Kidney glomerular epithelial cell (primary cell): ENCODE data around the gene CYP2S1.
"Not testable (repeated sequence)": the region's sequence is repeated elsewhere in the genome, so short reads cannot be mapped to it uniquely, and the experiment has no call there.

ENCODE experiments used
- DNase-seq: peaks from one replicate; lab custom pipeline; 2025; lab: John Stamatoyannopoulos, UW

The CYP2S1 gene, protein sequence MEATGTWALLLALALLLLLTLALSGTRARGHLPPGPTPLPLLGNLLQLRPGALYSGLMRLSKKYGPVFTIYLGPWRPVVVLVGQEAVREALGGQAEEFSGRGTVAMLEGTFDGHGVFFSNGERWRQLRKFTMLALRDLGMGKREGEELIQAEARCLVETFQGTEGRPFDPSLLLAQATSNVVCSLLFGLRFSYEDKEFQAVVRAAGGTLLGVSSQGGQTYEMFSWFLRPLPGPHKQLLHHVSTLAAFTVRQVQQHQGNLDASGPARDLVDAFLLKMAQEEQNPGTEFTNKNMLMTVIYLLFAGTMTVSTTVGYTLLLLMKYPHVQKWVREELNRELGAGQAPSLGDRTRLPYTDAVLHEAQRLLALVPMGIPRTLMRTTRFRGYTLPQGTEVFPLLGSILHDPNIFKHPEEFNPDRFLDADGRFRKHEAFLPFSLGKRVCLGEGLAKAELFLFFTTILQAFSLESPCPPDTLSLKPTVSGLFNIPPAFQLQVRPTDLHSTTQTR

GRCh38 chr19:41192574-41193429, at the start of gene CYP2S1:
Gene CYP2S1 (plus strand): TSS chr19:41193219. CDS start chr19:41193265, 46 bp downstream.
- no peak for DNase-seq

GRCh38 chr19:41144403-41144802, 48.6 kb upstream of the CYP2S1 start:
- DNase-seq, result peak; percentile 70

DNA sequence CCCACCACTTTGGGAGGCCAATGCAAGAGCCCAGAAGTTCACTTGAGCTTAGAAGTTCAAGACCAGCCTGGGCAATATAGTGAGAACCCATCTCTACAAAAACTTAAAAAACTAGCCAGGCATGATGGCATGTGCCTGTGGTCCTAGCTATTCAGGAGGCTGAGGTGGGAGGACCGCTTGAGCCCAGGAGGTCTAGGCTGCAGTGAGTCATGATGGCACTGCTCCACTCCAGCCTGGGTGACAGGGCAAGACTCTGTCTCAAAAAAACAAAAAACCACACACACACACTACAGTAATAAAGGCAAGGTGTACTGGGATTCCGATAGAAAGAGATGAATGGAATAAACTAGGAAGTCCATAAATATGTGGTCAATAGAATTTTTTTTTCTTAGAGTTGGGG, 43.2 kb upstream of the CYP2S1 start:
- DNase-seq, result no peak

- DNase-seq, result not testable (repeated sequence)
These were observed 42.0 kb upstream of the CYP2S1 start for GRCh38 chr19:41150986-41151385.

DNA sequence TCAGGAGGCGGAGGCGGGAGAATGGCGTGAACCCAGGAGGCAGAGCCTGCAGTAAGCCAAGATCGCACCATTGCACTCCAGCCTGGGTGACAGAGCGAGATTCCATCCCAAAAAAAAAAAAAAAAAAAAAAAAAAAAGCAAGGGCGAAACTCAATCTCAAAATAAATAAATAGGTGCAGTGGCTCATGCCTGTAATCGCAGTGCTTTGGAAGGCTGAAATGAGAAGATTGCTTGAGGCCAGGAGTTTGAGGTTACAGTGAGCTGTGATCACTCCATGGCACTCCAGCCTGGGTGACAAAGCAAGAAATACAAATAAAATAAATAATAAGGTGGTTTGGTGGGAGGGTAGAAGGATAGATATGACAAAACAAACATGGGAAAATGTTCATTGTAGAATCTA, 39.0 kb upstream of the CYP2S1 start:
- no peak for DNase-seq

DNA sequence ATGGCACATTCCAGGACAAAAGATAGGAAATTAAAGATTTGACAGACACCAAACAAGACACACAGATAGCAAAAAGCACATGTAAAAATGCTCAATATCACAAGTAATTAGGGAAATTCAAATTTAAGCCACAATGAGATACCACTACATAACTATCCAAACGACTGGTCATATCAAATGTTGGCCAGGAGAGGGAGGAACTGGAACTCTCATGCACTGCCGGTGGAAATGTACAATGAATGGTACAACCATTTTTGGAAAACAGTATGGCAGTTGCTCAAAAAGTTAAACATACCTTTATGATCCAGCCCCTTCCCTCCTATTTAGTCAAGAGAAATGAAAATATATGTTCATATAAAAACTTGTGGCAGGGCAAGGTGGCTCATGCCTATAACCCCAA, 36.8 kb upstream of the CYP2S1 start:
- no peak for DNase-seq

- DNase-seq, result no peak
These were observed 33.1 kb upstream of the CYP2S1 start for GRCh38 chr19:41159881-41160280.

DNA sequence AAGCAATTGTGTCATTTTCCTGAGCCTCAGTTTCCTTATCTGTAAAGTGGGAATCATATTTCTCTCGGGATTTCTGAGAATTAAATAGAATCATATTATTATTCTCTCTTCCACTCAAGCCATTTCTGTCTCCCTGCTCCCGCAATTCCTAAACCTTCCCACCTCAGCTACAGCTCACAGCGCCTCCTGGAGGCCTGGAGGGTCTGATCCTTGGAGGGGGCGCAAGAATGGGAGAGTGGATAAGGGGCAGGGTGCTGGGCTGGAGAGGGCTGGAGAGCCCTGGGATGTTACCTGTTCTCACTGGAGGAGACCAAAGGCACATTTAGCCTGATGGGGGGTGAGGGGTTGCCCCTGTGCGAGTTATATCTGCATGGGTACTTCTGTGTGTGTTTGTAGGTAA, 31.1 kb upstream of the CYP2S1 start:
- no peak for DNase-seq

- no peak for DNase-seq
These were observed 25.8 kb upstream of the CYP2S1 start for GRCh38 chr19:41166944-41167804.

DNA sequence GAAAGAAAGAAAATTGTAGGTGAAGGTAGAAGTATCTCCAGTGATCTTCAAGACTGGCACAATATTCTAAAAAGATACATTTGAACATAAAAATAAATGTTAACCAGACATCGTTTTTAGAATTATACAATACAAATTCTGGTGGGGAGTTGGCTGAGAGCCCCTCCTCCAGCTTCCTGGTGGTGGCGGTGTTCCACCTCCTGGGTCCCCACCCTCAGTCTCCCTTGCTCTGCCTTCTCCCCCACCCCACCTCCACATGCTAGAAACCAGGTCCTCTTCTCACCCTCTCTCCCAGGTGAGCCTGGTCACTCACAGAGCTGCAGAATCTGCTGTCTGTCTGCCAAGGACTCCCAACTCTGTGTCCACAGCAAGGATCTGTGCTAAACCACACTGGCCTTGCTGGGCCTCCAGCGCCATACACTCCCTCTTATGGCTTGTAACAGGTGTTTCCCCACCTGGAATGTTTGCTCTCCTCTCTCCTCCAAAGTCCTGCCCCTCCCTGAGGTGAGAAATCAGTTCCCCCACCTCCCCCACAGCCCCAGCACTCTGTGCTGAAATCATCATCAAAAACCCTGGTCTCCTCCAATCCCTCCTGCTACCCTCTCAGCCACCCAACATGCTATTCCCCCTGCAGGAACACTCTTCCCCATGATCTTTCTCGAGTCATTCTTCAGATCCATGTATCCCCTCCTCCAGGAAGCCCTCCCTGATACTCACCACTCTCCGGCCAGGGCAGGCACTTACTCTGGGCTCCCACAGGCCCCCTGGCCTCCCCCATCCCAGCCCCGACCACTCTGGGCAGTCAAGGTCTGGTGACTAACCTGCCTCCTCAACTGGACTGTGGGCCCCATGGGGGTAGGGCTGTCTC, 20.5 kb upstream of the CYP2S1 start:
- no peak for DNase-seq

GRCh38 chr19:41174297-41174928, 18.6 kb upstream of the CYP2S1 start:
- no peak for DNase-seq

GRCh38 chr19:41175801-41176777, 16.9 kb upstream of the CYP2S1 start:
- DNase-seq, result peak; percentile 97

GRCh38 chr19:41180173-41180572, 12.8 kb upstream of the CYP2S1 start:
- not testable (repeated sequence) for DNase-seq

DNA sequence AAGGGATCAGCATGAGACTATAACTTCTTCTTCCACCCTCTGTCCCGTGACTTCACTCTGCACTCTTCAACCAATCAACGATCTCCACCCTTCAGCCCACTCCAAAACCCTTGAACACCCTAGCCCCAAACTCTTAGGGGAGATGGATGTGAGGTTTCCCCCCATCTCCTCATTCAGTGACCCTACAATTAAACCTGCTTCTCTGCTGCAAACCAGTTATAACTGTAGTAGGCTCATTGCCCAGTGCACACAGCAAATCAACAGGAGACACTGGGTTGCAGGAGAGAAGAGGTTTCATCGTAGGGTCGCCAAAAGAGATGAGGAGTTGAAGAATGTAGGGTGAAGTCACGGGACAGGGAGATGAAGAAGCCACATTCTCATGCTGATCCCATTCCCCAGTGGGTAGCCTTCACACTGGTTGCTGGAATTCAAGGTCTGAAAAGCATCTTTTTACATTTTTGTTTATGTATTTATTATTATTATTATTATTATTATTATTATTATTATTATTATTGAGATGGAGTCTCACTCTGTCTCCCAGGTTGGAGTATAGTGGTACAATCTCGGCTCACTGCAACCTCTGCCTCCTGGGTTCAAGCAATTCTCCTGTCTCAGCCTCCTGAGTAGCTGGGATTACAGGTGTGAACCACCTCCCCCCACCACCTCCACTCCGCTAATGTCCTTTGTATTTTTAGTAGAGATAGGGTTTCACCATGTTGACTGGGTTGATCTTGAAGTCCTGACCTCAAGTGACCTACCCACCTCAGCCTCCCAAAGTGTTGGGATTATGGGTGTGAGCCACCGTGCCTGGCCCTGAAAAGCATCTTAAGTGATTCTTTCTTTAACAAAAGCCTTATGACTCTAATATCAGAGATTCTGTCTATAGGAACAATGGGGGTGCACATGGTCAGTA, 5.8 kb upstream of the CYP2S1 start:
- DNase-seq, result no peak

DNA sequence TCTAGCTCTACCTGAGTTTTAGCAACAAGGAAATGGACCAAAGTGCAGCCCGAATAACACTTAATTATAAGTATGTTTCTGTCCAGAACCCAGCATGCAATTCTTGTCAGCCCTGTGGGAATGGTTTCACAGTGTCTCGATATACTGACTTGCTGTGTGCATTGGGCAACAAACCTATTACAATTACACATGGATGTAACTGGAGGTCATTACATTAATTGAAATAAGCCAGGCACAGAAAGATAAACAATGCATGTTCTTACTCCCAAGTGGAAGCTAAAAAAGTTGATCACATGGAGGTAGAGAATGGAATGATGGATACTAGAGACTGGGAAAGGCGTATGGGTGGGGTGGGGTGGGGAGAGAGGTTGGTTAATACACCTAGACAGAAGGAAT, 5.1 kb upstream of the CYP2S1 start:
- DNase-seq, result no peak

GRCh38 chr19:41189425-41190065, 3.5 kb upstream of the CYP2S1 start:
- DNase-seq, result no peak

- no peak for DNase-seq
These were observed 574 bp downstream of the CYP2S1 start for GRCh38 chr19:41193430-41194156.
